ENCODE results near the gene SV2C. TPM values are rescaled to one million over a fixed set of nuclear protein-coding genes. Genes with fewer than 3 reads are reported as not detected.

SV2C gene
- total and polyA plus RNA-seq, 10 of the 15 experiments (the other 5 are each of a cell fraction or from before 2014, with no cell fraction given) = under 0.01 to 1.1 (median 0.63) TPM

DNA sequence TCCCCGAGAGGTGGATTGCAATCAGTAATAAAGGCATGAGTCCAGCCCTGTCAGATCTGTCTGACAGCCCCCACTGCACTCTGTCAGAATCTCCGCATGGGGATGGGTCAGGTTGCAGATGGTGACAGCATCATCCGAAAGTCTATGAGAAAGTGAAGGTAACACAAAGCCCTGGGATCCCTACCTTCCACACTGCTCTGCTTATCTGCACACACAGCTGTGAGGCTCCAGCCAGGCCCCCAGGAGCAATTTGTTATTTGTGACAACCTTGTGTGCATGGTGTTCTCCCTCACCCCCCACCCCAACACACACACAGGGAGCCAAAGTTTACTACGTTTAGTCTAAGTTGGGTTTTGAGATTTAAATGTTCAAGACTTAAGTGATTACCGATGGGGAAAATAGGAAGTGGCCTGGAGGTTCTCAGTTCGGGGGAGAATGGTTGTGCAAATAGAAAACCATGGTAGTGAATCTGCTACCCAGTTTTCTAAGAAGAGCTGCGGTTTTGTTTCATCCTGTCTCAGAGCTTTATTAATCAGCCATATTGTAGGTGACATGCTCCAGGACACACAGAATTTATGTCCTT is 92.7 kb downstream of the SV2C start (continued):
- TF ChIP-seq, protein P1, sequence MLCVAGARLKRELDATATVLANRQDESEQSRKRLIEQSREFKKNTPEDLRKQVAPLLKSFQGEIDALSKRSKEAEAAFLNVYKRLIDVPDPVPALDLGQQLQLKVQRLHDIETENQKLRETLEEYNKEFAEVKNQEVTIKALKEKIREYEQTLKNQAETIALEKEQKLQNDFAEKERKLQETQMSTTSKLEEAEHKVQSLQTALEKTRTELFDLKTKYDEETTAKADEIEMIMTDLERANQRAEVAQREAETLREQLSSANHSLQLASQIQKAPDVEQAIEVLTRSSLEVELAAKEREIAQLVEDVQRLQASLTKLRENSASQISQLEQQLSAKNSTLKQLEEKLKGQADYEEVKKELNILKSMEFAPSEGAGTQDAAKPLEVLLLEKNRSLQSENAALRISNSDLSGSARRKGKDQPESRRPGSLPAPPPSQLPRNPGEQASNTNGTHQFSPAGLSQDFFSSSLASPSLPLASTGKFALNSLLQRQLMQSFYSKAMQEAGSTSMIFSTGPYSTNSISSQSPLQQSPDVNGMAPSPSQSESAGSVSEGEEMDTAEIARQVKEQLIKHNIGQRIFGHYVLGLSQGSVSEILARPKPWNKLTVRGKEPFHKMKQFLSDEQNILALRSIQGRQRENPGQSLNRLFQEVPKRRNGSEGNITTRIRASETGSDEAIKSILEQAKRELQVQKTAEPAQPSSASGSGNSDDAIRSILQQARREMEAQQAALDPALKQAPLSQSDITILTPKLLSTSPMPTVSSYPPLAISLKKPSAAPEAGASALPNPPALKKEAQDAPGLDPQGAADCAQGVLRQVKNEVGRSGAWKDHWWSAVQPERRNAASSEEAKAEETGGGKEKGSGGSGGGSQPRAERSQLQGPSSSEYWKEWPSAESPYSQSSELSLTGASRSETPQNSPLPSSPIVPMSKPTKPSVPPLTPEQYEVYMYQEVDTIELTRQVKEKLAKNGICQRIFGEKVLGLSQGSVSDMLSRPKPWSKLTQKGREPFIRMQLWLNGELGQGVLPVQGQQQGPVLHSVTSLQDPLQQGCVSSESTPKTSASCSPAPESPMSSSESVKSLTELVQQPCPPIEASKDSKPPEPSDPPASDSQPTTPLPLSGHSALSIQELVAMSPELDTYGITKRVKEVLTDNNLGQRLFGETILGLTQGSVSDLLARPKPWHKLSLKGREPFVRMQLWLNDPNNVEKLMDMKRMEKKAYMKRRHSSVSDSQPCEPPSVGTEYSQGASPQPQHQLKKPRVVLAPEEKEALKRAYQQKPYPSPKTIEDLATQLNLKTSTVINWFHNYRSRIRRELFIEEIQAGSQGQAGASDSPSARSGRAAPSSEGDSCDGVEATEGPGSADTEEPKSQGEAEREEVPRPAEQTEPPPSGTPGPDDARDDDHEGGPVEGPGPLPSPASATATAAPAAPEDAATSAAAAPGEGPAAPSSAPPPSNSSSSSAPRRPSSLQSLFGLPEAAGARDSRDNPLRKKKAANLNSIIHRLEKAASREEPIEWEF (IDR thresholded peaks at IDR 0.05; ENCODE audit: insufficient replicate concordance, low read depth, low read length) = no peak
- TF ChIP-seq, protein P2, sequence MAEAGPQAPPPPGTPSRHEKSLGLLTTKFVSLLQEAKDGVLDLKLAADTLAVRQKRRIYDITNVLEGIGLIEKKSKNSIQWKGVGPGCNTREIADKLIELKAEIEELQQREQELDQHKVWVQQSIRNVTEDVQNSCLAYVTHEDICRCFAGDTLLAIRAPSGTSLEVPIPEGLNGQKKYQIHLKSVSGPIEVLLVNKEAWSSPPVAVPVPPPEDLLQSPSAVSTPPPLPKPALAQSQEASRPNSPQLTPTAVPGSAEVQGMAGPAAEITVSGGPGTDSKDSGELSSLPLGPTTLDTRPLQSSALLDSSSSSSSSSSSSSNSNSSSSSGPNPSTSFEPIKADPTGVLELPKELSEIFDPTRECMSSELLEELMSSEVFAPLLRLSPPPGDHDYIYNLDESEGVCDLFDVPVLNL (IDR thresholded peaks at IDR 0.05; ENCODE audit: low read depth, low read length) = no peak
- TF ChIP-seq SIN3A (IDR thresholded peaks at IDR 0.05; ENCODE audit: low read depth, low read length) (no peak), GATAD2B (conservative IDR thresholded peaks at IDR 0.05; ENCODE audit: low read depth) (no peak), ETV6 (conservative IDR thresholded peaks at IDR 0.05 in 1 of 2, IDR thresholded peaks at IDR 0.05 in 1 of 2; ENCODE audit: borderline replicate concordance in 1 of 2, low read depth in 1 of 2) (no peak), BRCA1 (IDR thresholded peaks at IDR 0.05; ENCODE audit: low read depth, low read length) (no peak), IRF4 (IDR thresholded peaks at IDR 0.05; ENCODE audit: low read depth, low read length) (0 out of 2 replicates have a peak, but pooled peaks have one; percentile 39), PML (IDR thresholded peaks at IDR 0.05; ENCODE audit: low read length) (peak; percentile 36; the same call in 1 of the 2 replicates), HDAC6 (IDR thresholded peaks at IDR 0.05; ENCODE audit: unreplicated experiment) (no peak), ATF7 (IDR thresholded peaks at IDR 0.05; ENCODE audit: low read depth) (no peak), RFX5 (IDR thresholded peaks at IDR 0.05; ENCODE audit: low read depth, low read length) (no peak), TAF1 (IDR thresholded peaks at IDR 0.05; ENCODE audit: borderline replicate concordance, low read depth, low read length) (no peak; the same call in 1 of the 2 replicates), ZNF24 (IDR thresholded peaks at IDR 0.05) (no peak; the same call in 1 of the 2 replicates)
- TF ChIP-seq, protein P3, sequence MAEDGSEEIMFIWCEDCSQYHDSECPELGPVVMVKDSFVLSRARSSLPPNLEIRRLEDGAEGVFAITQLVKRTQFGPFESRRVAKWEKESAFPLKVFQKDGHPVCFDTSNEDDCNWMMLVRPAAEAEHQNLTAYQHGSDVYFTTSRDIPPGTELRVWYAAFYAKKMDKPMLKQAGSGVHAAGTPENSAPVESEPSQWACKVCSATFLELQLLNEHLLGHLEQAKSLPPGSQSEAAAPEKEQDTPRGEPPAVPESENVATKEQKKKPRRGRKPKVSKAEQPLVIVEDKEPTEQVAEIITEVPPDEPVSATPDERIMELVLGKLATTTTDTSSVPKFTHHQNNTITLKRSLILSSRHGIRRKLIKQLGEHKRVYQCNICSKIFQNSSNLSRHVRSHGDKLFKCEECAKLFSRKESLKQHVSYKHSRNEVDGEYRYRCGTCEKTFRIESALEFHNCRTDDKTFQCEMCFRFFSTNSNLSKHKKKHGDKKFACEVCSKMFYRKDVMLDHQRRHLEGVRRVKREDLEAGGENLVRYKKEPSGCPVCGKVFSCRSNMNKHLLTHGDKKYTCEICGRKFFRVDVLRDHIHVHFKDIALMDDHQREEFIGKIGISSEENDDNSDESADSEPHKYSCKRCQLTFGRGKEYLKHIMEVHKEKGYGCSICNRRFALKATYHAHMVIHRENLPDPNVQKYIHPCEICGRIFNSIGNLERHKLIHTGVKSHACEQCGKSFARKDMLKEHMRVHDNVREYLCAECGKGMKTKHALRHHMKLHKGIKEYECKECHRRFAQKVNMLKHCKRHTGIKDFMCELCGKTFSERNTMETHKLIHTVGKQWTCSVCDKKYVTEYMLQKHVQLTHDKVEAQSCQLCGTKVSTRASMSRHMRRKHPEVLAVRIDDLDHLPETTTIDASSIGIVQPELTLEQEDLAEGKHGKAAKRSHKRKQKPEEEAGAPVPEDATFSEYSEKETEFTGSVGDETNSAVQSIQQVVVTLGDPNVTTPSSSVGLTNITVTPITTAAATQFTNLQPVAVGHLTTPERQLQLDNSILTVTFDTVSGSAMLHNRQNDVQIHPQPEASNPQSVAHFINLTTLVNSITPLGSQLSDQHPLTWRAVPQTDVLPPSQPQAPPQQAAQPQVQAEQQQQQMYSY (CRISPR knock-in tag; IDR thresholded peaks at IDR 0.05) = no peak
- TF ChIP-seq, protein P4, sequence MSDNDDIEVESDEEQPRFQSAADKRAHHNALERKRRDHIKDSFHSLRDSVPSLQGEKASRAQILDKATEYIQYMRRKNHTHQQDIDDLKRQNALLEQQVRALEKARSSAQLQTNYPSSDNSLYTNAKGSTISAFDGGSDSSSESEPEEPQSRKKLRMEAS (IDR thresholded peaks at IDR 0.05; ENCODE audit: low read depth, low read length) = no peak
- TF ChIP-seq, protein P5, sequence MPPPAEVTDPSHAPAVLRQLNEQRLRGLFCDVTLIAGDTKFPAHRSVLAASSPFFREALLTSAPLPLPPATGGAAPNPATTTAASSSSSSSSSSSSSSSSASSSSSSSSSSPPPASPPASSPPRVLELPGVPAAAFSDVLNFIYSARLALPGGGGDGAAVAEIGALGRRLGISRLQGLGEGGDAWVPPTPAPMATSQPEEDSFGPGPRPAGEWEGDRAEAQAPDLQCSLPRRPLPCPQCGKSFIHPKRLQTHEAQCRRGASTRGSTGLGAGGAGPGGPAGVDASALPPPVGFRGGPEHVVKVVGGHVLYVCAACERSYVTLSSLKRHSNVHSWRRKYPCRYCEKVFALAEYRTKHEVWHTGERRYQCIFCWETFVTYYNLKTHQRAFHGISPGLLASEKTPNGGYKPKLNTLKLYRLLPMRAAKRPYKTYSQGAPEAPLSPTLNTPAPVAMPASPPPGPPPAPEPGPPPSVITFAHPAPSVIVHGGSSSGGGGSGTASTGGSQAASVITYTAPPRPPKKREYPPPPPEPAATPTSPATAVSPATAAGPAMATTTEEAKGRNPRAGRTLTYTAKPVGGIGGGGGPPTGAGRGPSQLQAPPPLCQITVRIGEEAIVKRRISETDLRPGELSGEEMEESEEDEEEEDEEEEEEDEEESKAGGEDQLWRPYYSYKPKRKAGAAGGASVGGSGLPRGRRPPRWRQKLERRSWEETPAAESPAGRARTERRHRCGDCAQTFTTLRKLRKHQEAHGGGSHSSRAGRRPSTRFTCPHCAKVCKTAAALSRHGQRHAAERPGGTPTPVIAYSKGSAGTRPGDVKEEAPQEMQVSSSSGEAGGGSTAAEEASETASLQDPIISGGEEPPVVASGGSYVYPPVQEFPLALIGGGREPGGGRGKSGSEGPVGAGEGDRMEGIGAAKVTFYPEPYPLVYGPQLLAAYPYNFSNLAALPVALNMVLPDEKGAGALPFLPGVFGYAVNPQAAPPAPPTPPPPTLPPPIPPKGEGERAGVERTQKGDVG (CRISPR knock-in tag; IDR thresholded peaks at IDR 0.05) = no peak
